8988T (cell line): Measurements from ENCODE around the gene FAU.

Experiments
- DNase-seq: peaks from one replicate; pipeline ENCODE4 v3.0.0; 2011

Gene FAU

GRCh38 chr11:65135633-65136145, 13.8 kb upstream of the FAU start:
- DNase-seq: no peak

- DNase-seq: peak; percentile 93
These were observed 13.2 kb upstream of the FAU start for GRCh38 chr11:65134952-65135632.

GRCh38 chr11:65134240-65134951, 12.5 kb upstream of the FAU start, which contains the start of gene SYVN1:
Gene SYVN1, minus strand, starts transcription at chr11:65134519. Its CDS starts 918 bp downstream, at chr11:65133601.
- peak; percentile 93 for DNase-seq

- no peak for DNase-seq
These were observed 11.8 kb upstream of the FAU start for GRCh38 chr11:65133724-65134123.

- no peak for DNase-seq
These were observed 11.2 kb upstream of the FAU start for GRCh38 chr11:65132988-65133700.

GRCh38 chr11:65132238-65132987, 10.5 kb upstream of the FAU start:
- no peak for DNase-seq

GRCh38 chr11:65131895-65132237, 9.9 kb upstream of the FAU start:
- DNase-seq: no peak

GRCh38 chr11:65131417-65131776, 9.5 kb upstream of the FAU start:
- no peak for DNase-seq

- no peak for DNase-seq
These were observed 8.9 kb upstream of the FAU start for GRCh38 chr11:65130631-65131416.

GRCh38 chr11:65129649-65130441, 7.9 kb upstream of the FAU start:
- DNase-seq: no peak

- DNase-seq: no peak
These were observed 6.5 kb upstream of the FAU start for GRCh38 chr11:65128182-65129145.

GRCh38 chr11:65127473-65128181, 5.7 kb upstream of the FAU start:
- DNase-seq: no peak

GRCh38 chr11:65126624-65127274, 4.8 kb upstream of the FAU start:
- DNase-seq: no peak

- no peak for DNase-seq
These were observed 3.5 kb upstream of the FAU start for GRCh38 chr11:65125197-65126056.

- DNase-seq: no peak
These were observed 2.7 kb upstream of the FAU start for GRCh38 chr11:65124480-65125196.

- DNase-seq: no peak
These were observed 478 bp downstream of the FAU start for GRCh38 chr11:65121447-65121864.

- DNase-seq: no peak
These were observed 1.1 kb downstream of the FAU start for GRCh38 chr11:65120831-65121230.
